Medulla oblongata (tissue), 1 donor: Measurements from ENCODE around the gene TMEM205.
"Not testable (repeated sequence)": the region's sequence is repeated elsewhere in the genome, so short reads cannot be mapped to it uniquely, and the experiment has no call there.

Source experiments
- DNase-seq: peaks from one replicate; pipeline ENCODE4 v3.0.0-alpha.2; 2015; ENCODE audit errors: extremely low spot score

TMEM205 gene

DNA sequence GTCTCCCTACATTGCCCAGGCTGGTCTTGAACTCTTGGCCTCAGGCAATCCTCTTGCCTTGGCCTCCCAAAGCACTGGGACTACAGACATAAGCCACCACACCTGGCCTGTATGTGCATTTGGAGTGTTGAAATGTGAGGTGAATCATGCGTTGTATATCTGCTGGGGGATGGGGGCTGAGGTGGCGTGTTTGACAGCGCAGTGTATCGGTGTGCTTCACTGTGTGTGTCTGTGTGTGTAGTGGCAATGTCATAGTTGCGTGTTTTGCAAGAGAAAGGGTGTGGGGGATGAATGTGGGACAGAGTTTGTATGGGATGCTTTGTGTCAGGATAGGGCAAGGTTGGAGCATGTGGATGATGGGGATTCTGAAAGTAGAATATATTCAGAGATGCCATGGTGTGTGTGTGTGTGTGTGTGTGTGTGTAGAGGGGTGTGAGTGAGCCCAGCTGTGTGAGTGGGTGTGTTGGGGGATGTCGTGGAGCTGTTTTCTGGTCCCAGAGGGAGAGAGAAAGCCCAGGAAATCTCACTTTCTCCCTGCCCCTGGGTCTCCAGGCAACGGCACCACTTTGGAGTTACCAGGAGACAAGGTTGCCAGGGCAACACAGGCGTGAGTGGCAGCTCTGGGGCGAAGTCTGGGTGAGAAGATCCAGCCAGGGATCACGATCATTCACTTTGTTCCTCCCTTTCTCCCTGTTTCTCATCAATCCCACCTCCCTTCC, 27.3 kb upstream of the TMEM205 start:
- DNase-seq: peak; percentile 80

- no peak for DNase-seq
These were observed 24.7 kb upstream of the TMEM205 start for GRCh38 chr19:11370744-11371143.

DNA sequence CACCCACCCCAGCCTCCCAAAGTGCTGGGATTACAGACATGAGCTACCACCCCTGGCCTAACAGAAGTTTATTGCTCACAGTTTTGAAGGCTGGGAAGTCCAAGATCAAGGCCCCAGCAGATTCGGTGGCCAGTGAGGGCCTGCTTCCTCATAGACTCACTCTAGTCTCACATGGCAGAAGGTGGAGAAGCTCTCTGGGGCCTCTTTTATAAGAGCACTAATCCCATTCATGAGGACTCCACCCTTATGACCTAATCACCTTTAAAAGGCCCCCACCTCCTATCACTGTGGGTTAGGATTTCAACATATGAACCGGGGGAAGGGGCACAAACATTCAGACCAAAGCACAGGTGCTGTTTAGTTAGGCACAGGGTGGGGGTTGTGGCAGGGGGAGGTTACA, 21.5 kb upstream of the TMEM205 start:
- DNase-seq: no peak

- DNase-seq: no peak
These were observed 19.6 kb upstream of the TMEM205 start for GRCh38 chr19:11365557-11366117.

DNA sequence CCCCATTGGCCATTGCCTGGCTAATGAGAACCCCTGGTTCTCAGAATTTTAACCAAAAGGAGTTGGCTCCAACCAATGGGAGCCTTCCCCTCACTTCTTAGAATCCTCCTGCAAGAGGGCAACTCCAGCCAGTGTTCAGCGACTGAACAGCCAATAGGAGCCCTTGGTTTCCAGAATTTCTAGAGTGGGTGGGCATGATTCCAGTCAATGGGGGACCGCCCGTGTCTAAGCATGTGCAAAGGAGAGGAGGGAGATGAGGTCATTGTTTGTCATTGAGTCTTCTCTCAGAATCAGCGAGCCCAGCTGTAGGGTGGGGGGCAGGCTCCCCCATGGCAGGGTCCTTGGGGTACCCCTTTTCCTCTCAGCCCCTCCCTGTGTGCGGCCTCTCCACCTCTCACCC, 18.9 kb upstream of the TMEM205 start:
- no peak for DNase-seq

- DNase-seq: no peak
These were observed 18.3 kb upstream of the TMEM205 start for GRCh38 chr19:11364296-11364904.

DNA sequence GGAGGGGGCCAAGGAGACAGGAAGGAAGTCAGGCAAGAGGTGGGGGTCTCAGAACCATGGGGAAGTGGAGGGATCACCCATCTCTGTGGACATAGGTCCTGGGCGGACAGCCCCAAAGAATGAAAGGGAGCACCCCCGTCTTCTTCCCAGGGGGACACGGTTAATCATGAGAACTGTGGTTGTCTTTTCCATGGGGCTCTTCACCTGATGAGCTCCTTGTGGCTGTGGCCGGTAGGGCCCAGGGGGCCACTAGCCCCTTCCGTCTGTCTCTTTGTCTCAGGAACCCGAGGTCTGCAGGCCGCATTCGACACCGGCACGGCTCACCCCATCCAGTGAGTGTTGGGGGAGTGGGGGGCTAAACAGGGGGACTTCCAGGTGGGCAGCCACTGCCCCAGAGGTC, 17.8 kb upstream of the TMEM205 start:
- no peak for DNase-seq

- DNase-seq: no peak
These were observed 16.0 kb upstream of the TMEM205 start for GRCh38 chr19:11361771-11362731.

GRCh38 chr19:11361037-11361770, 15.1 kb upstream of the TMEM205 start:
- no peak for DNase-seq

GRCh38 chr19:11359421-11359820, 13.4 kb upstream of the TMEM205 start:
- DNase-seq: no peak

GRCh38 chr19:11356676-11357550, 10.8 kb upstream of the TMEM205 start:
- DNase-seq: no peak

- DNase-seq: no peak
These were observed 10.0 kb upstream of the TMEM205 start for GRCh38 chr19:11356074-11356397.

DNA sequence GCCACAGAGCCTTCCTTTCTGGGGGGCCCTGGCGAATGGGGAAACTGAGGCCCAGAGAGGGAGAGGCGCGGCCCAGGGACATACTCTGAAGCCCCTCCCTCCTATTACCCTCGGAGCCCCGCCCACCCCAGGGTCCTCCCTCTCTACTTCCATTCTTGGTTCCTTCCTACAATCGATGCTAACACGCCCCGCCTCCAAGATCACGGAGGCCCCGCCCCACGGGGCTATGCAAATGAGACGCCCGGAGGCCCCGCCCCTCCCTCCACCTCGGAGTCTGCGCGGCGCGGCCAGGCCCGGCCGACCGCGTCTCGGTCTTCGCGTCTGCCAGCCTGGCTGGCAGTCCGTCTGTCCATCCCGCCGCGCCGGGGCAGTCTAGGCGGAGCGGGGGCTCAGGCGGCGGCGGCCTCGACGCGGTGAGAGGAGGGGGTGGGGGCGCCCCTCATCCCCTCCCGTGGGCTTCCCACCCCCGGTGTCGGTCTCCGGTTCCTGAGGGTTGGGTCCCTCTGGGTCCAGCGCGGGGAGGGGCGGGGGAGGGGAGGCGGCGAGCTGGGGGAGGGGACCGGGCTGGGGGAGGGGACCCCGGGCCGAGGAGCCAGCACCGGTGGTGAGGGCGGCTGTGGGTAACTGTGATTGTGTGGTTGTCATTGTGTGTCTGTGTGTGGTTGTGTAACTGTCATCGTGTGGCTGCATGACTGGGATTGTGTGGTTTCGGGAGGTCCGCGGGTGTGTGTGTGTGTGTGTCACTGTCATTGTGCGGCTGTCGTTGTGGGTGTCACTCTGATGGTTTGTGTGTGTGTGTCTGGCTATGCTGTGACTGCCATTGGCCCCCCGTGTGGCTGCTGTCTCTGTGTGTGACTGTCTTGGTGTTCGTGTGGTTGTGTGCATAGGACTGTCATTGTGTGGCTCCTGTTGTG, 9.3 kb upstream of the TMEM205 start, which contains the start of gene PLPPR2:
TSS of gene PLPPR2 (plus strand) at position 273 of the 914 bp plus-strand sequence. CDS start 2,242 bp downstream, outside the sequence.
- peak; percentile 91 for DNase-seq

DNA sequence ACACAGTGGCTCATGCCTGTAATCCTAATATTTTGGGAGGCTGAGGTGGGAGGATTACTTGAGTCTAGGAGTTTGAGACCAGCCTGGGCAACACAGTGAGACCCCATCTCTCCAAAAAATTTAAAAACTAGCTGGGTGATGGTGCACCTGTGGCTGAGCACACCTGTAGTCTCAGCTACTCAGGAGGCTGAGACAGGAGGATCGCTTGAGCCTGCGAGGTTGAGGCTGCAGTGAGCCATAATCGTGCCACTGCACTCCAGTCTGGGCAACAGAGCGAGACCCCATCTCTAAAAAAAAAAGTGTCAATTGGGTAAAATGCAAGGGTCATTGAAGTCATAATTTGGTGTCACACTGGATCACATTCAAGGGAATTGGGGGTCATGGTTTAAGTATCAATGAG, 8.0 kb upstream of the TMEM205 start:
- not testable (repeated sequence) for DNase-seq

- no peak for DNase-seq
These were observed 3.1 kb upstream of the TMEM205 start for GRCh38 chr19:11349171-11349570.

DNA sequence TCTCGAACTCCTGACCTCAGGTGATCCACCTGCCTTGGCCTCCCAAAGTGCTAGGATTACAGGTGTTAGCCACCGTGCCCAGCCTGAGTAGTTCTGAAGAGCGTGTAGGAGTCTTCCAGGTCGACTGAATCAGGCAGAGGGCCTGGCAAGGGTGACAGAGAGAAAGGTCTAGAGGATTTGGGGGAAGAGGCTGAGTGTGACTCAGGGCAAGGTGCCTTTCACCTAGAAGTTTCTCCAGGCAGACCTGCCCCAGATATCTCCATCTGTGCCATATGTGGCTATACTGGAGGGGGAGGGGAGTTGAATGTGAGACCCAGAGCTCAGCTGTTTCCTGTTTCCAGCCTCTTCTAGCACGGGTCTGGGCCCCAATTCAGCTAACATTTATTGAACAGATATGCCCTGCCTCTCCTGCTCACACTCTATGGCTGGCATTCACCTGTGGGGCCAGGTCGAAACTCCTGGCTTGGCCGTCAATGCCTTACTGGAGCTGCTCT, 1.5 kb upstream of the TMEM205 start:
- no peak for DNase-seq

DNA sequence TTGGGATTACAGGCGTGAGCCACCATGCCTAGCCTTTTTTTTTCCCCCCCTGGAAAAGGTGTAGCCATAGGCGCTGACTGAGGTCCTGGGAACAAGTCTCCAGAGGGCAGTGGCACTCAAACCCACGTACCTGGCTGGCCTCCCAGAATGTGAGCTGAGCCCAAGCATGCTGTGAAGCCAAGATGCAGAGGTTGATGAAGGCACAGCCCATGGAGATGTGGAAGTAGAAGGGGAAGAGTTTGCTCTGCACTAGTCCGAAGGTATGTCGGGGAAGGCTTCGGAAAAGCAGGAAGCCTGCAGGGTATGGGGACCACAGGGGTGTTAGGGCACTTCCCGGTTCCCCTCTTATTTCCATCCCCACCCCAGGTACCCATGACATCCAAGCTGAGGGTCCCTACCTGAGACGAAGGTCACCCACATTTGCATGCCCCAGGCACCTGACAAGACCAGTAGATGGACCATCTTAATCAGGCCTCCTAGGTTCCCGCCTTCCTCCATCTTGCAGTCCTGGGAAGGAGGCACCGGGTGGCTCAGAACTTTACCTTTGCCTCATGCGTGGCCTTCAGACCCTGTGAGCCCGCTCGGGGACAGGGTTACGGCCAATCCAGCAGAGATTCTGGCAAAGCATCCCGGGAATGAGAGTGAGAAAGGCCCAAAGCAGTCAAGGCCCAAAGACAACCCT, 805 bp downstream of the TMEM205 start:
- no peak for DNase-seq

GRCh38 chr19:11342429-11342828, 3.6 kb downstream of the TMEM205 start:
- DNase-seq: no peak

- DNase-seq: not testable (repeated sequence)
These were observed 6.0 kb downstream of the TMEM205 start for GRCh38 chr19:11340099-11340467.
